ENCODE results near the gene ERAP2.
A peak's percentile ranks its signal among the peaks of the same experiment; 100 is the strongest.

Gene ERAP2

DNA sequence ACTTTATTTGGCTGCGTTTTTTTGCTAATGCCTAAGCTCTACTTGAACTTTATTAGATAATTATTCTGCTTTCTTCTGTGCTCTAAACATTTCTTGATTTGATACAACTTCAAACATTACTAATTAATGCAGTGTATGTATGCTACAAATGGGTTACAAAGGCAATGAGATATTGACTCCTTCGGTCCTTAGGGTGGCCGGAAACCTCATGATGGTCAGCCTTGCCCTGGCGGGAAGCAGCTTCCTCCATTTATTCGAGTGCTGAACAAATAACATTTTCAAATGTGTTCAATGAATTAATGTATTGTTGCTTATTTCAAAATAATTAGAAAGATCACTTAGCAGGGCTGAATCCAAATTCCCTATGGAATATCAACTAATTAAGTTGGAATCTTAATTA is 55.7 kb downstream of the ERAP2 start:
- DNase-seq (ENCODE audit: low read depth): no peak

DNA sequence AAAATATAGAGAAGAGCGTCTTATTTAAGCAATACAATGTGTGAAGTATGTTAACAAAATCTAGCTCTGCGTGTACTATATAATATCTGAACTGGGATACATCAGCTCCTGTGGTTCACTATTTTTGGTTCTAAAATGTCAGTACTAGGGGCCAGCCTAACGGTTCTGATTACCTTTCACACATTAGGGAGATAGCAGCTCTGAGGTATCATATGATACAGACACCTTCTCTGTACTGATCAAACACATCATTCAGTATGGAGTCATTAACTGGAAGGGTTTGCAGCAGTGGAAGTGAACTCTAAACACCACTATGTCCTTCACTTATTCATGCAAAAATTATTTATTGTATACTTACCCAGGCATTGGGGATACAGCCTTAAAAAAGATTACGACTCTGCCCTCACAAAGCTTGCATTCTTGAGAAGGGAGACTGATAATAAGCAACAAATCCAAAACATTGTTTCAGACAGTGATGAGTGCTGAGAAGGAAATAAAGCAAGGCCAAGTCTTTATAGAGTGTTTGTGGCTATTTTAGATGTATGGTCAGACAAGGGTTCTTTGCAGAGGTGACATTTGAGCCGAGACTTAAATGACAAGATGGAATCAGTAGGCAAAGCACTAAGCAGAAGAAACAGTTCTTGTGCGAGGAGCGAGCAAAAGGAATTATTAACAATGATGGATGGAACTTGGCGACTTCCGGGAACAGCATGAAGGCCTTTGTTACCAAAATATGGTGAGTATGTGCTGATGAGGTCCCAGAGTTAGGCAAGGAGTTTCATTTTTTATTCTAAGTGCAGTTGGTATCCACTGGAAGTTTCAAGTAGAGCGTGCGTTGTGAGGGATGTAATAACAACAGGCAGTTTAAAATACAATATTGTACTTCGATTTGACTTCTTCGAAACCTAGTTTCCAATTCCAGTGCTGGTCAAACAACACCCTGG is 57.7 kb downstream of the ERAP2 start:
- DNase-seq (ENCODE audit: low read depth): no peak

DNA sequence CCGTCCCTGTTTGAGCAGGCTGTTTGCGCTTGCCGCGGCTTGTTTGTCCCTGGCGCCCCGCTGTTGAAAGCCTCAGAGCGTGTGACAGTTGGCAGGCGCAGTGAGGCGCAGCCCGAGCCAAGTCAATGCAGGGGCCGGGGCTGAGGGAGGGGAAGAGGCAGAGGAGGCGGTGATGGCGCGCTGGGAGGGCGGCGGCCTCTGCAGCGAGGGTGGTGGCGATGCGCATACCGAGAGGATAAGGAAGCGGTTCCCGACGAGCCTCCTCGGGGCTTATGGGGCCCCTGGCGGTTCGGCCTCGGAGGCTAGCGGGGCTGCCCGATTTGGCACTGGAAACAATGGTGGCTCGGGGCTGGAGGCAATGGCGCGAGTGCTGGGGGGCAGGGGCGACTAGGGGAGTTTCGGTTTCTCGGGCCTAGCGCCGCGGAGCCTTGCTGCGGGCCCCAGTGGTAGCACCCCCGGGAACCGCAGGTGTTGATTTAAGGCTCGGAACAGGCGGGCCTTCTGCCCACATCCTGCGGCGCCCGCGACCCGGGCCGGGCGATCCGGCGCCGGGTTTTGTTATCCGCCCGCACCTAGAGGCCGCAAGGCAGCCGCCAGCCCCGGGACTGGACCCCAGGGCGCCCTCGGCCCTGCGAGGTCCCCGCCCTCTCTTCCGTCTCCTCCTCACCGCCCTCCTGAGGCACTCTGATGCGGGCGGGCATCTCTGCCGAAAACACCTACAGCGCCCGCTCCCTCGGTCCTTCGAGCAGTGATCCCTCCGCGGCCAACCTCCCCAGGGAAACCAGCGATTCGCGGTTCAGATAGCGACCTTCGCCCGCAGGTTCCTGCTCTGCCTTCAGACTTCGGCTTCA is 58.6 kb downstream of the ERAP2 start:
- peak; percentile 86 for DNase-seq (ENCODE audit: low read depth)

DNA sequence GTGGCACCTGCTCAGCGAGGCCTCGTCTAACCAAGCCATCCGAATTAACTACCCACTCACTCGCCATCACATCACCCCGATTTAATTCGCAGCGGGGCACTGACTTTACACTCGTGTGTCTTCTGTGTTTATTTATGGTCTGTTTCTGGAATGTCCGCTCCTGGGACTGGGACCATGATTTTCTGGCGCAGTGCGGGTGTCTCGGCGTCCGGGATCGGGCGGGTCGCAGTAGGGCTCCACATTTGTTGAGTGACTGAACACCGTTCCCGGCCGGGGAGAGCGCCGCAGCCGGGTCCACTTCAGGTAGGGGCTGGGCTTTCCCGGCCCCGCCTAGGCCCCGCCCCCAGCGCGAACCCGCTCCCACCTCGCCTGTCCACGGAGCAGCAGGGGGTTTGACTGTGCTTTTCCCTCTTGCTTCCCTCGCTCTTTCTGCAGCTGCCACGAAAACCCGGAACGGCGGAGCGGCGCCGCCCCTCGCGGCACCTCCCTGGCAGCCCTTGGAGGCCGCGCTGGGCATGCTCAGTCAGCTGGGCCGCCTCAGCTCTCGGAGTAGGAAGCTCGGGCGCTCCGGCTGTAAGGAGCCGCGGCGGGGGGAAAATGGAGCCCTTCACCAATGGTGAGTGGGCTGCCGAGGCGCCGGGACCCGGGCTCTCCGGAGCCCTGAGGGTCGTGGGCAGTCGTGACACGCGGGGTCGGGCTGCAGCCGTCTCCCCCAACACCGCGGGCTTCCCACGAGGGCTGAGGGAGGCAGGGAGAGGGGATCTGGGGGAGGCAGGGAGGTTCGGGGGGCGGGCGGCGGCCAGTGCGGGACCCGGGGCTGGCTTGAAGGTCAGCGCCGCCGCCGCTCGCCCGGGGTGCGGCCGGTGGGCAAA is 59.5 kb downstream of the ERAP2 start, which contains the start of gene LNPEP:
Gene LNPEP (plus strand): TSS at position 522 of the 872 bp plus-strand sequence. CDS start 76 bp downstream, at position 598.
- DNase-seq (ENCODE audit: low read depth): peak; percentile 91

DNA sequence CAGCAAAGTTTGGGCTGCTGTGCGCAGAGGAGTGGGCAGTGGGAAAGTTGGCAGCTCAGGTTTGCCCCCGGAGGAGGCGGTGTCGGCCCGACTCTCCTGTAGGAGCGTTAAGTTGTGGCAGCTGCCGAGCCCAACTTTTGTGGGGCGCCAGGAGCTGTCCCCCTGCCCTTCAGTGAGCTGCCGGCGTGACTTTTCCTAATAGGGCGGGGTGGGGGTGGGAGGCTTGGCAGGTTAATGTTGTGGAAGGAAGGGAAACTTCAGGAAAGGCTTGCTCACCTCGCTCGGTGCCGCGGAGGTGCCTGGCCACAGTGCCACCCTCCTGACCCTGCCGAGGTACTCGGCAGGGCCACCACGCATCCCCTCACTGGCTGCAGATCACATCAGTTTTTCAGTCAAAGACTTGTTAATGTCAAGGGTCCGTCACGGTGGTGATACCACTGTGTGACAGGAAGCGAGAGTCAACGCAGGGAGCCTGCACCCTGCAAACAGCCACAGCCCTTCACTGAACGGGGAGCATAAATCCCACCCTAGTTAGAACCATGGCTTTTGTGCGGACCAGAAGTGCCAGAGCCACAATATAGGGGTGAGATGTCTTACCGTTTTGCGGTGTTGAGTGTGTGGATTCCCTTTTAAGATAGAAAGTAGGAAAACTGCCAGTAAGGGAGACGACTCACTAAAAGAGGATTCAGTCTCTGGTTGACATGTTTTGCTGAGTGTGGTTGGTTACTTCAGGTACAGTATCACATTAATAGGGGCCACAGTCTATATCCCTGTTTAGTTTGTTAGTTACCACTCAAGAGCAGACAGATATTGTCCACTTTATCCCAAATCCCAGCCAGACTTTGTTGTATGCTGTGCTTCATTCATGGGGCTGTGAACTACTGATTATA is 60.4 kb downstream of the ERAP2 start:
- peak; percentile 35 for DNase-seq (ENCODE audit: low read depth)

DNA sequence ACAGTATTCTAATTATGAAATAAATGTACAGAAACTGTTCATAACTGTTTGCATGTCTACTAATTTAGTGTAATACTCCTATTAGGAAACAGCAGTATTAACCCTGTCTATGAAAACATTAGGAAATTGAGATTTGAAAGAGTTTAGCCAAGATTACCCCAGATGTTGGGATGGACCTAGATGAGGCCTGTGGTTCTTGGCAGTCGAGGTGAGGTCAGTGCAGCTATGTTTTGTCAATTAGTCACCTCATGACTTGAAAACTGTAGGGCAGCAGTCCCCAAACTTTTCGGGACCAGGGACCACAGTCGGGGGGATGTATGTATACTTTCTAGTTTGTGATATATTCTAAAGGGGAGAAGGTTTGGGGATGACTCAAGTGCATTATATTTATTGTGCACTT is 64.3 kb downstream of the ERAP2 start:
- DNase-seq (ENCODE audit: low read depth): no peak

DNA sequence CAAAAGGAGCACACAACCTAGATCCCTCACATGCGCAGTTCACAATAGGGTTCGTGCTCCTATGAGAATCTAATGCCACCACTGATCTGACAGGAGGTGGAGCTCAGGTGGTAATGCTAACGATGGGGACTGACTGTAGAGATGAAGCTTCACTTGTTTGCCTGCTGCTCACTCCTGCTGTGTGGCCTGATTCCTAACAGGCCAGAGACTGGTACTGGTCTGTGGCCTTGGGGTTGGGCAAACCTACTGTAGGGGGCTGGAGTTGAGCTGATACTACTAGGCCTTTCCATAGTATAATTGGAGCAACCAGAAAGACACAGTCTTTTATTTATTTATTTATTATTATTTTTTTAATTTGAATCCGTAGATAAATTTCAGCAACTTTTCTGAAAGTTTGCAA is 64.8 kb downstream of the ERAP2 start:
- no peak for DNase-seq (ENCODE audit: low read depth)

DNA sequence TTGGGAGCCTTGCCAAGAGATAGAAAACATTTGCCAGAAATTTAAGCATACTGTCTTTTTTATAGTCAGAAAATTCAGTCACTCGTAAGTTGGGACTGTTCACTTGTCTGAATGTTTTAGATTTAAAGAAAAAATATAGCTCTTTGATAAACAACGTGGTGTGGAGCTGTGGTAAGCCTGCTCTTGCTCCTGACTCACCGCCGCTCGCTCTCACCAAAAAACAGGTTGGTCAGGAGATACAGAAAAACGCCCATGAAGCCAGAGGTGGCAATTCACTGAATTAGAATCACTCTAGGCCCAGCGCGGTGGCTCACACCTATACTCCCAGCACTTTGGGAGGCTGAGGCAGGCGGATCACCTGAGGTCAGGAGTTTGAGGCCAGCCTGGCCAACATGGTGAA is 65.8 kb downstream of the ERAP2 start:
- DNase-seq (ENCODE audit: low read depth): no peak

DNA sequence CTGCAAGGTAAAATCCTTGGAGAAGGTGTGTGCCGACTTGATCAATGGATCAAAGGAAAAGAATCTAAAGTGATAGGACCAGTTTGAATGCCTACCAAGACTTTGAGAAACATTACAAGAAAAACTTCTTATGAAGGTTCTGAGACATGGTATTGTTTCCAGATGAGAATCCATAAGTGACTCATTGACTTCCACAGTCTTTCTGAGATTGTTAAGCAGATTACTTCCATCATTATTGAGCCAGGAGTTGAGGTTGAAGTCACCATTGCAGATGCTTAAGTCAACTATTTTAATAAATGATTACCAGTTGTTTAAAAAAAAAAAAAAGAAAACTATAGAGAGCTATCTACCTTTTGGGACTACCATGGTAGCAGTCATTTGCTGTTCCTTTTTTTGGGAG is 66.6 kb downstream of the ERAP2 start:
- DNase-seq (ENCODE audit: low read depth): no peak

DNA sequence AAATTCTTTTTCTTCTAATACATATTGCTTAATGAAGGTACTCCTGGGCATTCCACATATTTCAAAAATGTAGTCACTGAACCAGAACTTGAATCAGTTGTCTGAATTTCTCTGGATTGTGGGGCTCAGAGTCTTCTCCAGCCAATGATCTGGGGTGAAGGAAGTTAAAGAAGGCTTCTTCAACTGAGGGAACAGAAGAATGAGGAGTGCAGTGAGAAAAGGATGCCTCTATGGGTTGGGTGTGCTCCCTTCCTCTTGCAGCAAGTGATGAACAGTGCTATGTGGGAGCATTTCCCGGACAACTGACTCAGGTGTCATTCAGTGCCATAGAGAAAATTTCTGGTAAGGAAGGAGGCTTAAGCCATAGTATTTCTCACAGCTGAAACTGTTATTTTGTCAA is 67.5 kb downstream of the ERAP2 start:
- DNase-seq (ENCODE audit: low read depth): no peak

DNA sequence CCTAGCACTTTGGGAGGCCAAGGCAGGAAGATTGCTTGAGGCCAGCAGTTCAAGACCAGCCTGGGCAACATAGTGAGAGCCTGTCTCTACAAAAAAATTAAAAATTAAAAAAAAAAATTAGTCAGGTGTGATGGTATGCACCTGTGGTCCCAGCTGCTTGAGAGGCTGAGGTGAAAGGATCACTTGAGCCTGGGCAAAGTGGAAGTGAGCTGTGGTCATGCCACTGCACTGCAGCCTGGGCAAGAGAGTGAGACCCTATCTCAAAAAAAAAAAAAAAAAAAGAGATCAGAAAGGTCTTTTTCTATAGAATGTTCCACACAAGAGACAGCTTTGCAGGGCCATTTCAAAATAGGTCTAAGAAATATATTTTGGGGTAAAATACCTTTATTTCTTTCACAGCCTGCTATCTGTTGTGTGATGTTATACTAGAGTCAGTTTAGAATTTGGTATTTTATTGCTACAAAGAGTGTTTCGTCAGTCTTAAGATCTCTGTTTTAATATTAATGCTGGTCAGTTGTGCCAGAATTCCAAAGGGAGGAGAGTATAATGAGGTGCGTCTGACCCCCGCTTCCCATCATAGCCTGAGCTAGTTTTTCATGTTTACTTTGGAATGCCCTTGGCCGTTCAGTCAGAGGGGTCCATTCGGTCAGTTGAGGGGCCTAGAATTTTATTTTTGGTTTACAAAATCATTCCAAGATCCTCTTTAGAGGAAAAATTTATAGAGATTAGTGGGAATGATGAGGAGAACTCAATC is 69.0 kb downstream of the ERAP2 start:
- no peak for DNase-seq (ENCODE audit: low read depth)

DNA sequence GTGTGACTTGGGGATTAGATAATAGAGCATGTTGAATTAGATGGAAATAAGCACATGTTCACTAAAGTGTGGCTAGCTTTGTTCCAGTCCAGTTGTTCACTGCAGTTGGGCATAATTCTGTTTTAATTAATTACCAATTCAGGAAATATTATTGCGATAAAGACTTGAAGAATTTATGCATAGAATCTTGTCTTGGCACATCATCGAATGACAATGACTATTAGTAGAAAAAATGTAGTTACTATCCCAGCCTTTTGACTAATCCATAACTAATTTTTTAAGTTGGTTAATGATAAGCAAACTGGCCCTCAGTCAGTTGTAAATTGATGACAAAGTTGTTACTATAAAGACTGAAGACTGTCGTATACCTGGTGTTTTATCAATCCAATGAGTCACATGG is 70.1 kb downstream of the ERAP2 start:
- DNase-seq (ENCODE audit: low read depth): no peak

DNA sequence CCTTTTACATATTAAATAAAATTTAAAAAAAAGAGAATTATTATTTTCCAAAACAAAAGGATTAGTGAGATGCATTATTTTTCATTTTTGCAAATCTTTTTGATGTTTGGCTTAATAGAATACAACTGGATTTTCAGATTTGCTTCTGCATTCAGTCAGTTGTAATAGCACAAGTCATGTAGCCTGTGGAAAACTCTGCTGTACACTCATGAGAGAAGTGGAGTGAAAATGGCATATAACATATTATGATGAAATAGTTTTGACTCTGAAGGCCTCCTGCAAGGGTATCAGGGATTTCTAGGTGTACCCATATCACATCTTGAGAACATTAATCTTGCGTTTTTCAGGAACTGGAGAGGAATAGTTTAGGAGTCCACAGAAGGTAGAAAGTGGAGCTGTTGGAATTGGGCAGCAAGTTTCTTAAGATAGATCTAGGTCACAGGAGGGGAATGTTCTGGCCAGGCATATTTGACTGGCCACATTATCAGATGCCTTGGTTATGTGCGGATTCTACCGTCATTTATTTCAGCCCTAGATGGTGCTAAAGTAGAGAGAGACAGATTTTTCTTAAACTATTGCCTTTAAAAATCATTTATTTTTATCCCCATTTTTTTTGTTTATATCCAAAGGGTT is 75.9 kb downstream of the ERAP2 start:
- no peak for DNase-seq (ENCODE audit: low read depth)

DNA sequence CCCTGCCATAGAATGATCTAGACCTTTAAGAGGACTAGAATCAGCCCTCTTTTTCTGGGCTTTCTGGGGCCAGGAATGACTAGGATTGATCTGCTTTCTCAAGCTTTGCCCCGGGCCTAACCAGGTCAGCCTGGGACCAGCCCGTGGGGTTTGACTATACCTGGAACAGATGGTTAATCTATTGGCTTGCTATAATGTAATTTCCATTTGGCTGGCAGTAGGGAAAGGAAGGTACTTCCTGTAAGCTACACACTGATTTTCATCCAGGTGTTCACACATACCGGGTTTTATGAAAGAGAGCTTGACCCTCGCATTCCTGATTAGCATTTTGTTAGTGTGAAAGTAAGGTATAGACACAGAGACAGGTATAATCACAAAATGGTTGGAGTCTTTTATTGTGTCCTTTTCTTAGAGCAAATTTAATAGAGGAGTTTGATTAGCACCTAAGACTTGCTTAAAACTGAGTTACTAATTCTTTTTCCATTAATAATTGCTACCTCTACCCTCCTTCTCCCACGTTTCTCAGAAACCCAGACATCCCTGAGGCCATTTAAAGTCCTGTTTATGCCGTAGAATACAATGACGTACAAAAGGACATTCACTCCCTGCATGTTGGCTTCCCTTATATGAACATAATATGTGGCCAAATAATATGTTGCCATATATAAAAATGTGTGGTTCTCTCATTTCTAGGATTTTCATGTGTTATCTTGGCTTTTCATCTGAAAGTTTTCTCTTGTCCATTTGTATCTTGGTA is 76.9 kb downstream of the ERAP2 start:
- DNase-seq (ENCODE audit: low read depth): no peak

DNA sequence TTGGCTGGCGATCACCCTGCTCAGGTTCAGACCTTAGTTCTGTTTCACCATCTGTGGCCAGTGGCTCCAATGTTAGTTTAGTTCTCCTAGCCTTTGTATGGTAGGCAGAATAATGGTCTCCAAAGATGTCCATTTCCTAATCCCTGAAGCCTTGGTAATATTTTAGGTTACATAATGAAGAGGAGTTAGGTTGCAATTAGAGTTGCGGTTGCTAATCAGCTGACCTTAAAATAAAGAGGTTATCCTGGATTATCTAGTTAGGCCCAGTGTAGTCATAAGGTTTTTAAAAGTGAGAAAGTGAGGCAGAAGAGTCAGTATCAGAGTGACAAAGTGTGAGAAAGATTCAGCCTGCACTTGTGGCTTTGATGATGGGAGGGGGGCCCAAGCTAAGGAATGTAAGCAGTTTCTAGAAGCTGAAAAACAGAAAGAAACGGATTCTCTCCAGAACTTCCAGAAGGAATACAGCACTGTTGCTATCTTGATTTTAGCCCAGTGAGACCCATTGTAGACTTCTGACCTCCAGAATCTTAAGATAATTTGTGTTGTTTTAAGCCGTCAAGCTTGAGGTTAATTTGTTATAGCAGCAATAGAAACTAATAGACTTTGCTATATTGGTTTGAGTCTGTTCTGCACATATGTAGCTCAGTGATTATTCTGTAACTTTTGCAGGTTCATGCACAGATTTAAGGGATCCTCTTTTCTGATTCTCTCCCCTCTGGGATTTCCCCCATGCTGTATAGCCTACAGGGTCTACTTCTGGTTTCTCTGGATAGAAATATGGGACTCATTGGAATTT is 81.2 kb downstream of the ERAP2 start:
- no peak for DNase-seq (ENCODE audit: low read depth)

DNA sequence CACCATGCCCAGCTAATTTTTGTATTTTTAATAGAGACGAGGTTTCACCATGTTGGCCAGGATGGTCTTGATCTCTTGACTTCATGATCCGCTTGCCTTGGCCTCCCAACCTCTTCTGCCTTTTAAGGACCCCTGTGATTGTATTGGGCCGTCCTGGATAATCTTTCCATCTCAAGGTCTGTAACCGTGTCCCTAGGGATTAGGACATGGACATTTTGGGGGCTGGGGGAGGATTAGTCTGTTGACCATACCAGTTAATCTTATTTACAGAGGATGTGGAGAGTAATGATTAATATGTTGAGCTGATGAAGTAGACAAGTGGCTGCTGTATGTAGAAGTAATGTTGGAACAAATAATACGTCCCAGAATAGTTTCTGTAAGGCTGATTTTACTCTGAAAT is 82.7 kb downstream of the ERAP2 start:
- DNase-seq (ENCODE audit: low read depth): no peak

DNA sequence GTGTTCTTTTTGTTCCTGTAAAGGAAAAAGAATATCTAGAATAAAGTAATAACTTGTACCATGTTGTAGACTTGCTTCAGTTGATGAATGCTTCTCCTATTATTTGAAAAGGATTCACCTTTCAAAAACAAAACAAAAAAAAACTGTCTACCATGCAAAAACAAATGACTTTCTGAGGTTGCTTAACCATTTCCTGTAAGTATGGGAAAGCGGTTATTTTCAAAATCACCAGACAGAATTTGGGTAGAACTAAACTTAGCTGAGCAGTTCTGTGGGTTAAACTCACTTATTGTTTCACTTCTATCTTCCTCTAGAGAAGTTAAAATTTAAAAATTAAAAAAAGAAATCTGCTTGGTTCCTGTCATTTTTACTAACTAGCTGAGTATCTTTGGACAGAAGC is 84.8 kb downstream of the ERAP2 start:
- no peak for DNase-seq (ENCODE audit: low read depth)

DNA sequence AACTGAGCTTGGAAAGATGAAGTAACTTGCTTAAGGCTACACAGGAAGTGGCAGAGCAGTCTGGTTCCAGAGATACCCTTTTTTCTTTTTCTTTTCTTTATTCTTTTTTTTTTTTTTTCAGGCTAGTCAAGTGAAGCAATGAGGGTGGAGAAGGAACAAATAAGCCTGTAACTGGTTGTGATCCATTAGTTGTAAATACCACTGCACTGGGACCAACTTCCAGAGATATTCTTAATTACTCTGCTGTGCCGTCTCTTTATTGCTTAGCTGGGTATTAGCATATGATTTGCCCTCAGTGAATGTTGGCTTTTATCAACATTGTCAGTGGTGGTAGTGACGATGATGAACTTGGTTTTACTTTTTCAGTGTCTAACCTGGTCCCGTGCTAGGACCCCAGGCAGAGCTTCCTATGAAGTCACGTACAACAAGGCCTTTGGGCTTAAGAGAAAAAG is 86.3 kb downstream of the ERAP2 start:
- DNase-seq (ENCODE audit: low read depth): no peak

All from T follicular helper cell (primary cell).